Adrenal gland (tissue), 5 donors: ENCODE results near the gene LAYN.

Experiments
- POLR2A ChIP-seq, 2 donors: fragments of 450-650 bp; IDR thresholded peaks; one replicate each; pipeline ENCODE4 v1.6.1; 2017; ENCODE audit warnings: antibody characterized with exemption in 2 of 2, mild to moderate bottlenecking in 2 of 2, moderate library complexity in 1 of 2
- TF ChIP-seq, protein P1 (sequence below), 6 experiments: fragments of 450-650 bp in 4 of 6; fragments of 200-600 bp in 2 of 6; sonication (generic) in 1 of 6; IDR thresholded peaks; 1 replicate in 5 of 6; 2 replicates in 1 of 6; pipeline versions ENCODE4 v1.5.1 to v1.8.0; 2016 to 2021; ENCODE audit warnings: antibody characterized with exemption in 6 of 6, mild to moderate bottlenecking in 2 of 6, moderate library complexity in 1 of 6
- donor health status: DM: no; HTN: no; CAD: no.

DNA sequence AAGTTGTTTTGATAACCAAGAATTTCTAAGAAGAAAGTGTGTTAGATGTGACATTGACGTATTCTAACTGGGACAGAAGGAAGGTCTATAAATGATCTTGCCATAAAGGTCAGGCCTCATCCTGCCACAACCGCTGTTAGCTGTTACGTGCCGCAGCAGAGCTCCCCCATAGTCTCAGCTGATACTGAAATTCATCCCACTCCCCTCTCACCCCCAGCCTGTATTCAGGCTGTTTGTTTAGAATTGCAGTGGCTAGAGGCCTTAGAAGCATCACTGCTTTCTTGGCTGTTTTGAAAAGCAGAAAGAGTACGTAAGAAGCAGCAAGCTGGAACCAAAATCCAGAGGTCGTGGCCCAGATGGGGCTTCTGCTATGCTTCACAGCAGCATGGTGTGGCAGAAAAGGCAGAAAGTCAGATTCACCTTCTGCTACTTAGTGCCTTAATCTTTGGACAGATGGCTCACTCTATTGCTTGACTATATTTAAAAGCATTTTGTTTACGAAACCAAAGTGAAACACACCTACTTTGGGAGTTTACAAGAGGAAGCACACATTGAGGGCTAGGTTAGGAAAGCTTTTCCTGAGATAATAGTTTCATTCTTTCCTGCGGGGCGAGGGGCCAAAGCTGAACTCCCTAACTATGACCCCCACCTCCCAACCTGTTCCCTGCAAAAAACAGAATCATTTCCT lies 950 bp upstream of the LAYN start:
- TF ChIP-seq POLR2A (IDR thresholded peaks at IDR 0.05), result no peak
- TF ChIP-seq, protein P1, sequence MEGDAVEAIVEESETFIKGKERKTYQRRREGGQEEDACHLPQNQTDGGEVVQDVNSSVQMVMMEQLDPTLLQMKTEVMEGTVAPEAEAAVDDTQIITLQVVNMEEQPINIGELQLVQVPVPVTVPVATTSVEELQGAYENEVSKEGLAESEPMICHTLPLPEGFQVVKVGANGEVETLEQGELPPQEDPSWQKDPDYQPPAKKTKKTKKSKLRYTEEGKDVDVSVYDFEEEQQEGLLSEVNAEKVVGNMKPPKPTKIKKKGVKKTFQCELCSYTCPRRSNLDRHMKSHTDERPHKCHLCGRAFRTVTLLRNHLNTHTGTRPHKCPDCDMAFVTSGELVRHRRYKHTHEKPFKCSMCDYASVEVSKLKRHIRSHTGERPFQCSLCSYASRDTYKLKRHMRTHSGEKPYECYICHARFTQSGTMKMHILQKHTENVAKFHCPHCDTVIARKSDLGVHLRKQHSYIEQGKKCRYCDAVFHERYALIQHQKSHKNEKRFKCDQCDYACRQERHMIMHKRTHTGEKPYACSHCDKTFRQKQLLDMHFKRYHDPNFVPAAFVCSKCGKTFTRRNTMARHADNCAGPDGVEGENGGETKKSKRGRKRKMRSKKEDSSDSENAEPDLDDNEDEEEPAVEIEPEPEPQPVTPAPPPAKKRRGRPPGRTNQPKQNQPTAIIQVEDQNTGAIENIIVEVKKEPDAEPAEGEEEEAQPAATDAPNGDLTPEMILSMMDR (IDR thresholded peaks at IDR 0.05), result no peak
